Measurements from ENCODE around the gene FAM133A.
A peak's percentile ranks its signal among the peaks of the same experiment; 100 is the strongest.

The FAM133A gene

DNA sequence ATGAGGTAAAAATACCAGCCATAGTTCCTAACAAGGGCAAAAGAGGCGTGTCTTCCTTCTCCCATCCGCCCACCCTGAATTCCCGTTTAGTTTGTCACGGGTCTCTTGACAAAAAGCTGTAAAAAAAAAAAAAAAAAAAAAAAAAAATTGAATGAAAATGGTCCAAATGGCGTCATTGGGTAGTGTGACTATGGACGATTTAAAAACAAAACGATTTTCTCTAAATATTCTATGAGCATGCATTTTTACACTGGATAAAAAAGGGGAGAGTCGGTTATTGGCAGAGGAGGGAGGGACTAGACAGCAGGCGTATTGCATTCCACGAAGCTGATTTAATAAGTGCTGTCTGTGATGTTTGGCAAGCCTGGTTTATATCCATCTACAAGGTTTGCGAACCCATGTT, at the start of gene FAM133A:
Gene FAM133A, plus strand, starts transcription at position 338 of the 403 bp plus-strand sequence. CDS start 35,214 bp downstream, outside the sequence.
- DNase-seq: peak; percentile 56

DNA sequence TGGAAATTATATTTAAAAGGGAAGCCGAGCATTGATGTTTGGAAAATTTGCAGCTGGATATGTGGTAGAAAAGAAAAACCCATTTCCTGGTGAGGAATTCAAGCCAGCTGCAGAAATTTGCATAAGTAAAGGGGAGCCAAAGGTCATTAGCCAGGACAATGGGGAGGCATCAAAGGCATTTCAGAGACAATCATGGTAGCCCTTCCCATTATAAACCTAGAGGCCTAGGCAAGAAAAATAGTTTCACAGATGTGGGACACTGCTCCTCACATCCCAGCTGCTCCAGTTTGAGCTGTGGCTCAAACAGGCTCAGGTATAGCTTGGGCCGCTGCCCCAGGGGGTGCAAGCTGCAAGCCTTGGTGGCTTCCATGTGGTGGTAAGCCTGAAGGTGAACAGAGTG, 36.4 kb upstream of the FAM133A start:
- DNase-seq: no peak

GRCh38 chrX:93649381-93649780, 24.6 kb upstream of the FAM133A start:
- no peak for DNase-seq

DNA sequence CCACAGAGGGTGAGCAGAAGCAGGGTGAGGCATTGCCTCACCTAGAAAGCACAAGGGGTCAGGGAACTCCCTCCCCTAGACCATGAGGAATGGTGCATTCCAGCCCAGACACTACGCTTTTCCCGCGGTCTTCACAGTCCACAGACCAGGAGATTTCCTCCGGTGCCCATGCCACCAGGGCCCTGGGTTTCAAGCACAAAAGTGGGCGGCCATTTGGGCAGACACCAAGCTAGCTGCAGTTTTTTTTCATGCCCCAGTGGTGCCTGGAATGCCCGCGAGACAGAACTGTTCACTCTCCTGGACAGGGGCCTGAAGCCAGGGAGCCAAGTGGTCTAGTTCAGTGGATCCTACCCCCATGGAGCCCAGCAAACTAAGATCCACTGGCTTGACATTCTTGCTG, 13.4 kb upstream of the FAM133A start:
- no peak for DNase-seq

- peak; percentile 70 for DNase-seq
Measured at GRCh38 chrX:93673056-93673868, 744 bp upstream of the FAM133A start, which contains the start of gene NAP1L3. Gene NAP1L3 (minus strand): TSS chrX:93673578. CDS start chrX:93673304, 274 bp downstream.

- DNase-seq: no peak
Measured at GRCh38 chrX:93695981-93696380, 22.0 kb downstream of the FAM133A start.

- no peak for DNase-seq
Measured at GRCh38 chrX:93703701-93704100, 29.7 kb downstream of the FAM133A start.

- DNase-seq: no peak
Measured at GRCh38 chrX:93711076-93711475, 37.1 kb downstream of the FAM133A start.

GRCh38 chrX:93741811-93742210, 67.8 kb downstream of the FAM133A start:
- no peak for DNase-seq

DNA sequence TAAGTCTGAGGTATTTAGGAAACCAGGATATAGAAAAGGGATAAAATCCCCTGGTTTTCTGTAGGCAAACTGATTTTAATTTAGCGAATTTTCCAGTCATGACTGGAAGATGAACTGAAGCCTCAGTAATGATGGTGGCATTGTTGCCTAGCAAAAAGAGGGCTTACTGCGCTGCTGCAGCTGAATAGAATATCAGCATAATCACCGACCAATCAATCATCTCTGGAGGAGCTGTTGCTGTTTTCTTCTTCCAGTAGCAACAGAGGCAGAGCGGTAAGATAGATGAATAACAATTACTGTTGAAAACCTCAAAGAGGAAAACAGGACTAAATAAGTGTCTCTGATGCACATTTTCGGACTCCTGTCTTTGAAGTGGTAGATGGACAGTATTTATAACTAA, 86.2 kb downstream of the FAM133A start:
- no peak for DNase-seq
